BLaER1 (cell line): ENCODE measurements around the gene PEX12.

Experiments
- H3K27ac ChIP-seq: shearing (Covaris generic); formaldehyde crosslinking; 2 replicates; pipeline ENCODE4 v1.8.1; 2022
- H3K27me3 ChIP-seq: shearing (Covaris generic); formaldehyde crosslinking; 2 replicates; pipeline ENCODE4 v1.8.1; 2022
- H3K36me3 ChIP-seq: shearing (Covaris generic); formaldehyde crosslinking; 2 replicates; pipeline ENCODE4 v1.8.1; 2022
- H3K4me1 ChIP-seq: shearing (Covaris generic); formaldehyde crosslinking; 2 replicates; pipeline ENCODE4 v1.8.1; 2022
- H3K4me2 ChIP-seq: shearing (Covaris generic); formaldehyde crosslinking; 2 replicates; pipeline ENCODE4 v1.8.1; 2022
- H3K4me3 ChIP-seq: shearing (Covaris generic); formaldehyde crosslinking; 2 replicates; pipeline ENCODE4 v1.8.1; 2022
- H3K9ac ChIP-seq: shearing (Covaris generic); formaldehyde crosslinking; 2 replicates; pipeline ENCODE4 v1.8.1; 2022
- H3K9me3 ChIP-seq: shearing (Covaris generic); formaldehyde crosslinking; 2 replicates; pipeline ENCODE4 v1.8.1; 2022
- H4K20me1 ChIP-seq: shearing (Covaris generic); formaldehyde crosslinking; 2 replicates; pipeline ENCODE4 v1.8.1; 2022
- Cebpa-rat ChIP-seq: shearing (Covaris generic); IDR thresholded peaks from 2 replicates; pipeline ENCODE4 v1.8.1; 2022

The PEX12 gene

DNA sequence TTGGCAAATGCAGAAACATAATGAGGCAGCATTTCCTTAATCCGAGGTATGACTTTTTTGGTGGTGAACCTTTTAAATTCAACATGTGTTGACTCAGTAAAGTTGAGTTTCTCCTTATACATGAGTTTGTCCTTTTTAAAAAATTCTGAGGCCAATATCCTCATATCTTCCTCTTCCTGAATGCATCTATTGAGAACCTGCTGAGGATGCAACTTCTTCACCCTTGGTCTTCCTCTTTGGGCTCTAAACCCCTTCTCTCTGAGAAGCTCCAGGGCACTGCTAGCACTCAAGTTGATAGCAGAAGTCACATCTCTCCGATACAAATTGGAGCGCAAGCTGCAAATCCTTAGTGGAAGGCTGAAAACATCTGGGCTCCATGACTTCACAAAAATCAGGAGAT lies 21.0 kb downstream of the PEX12 start:
- H3K27me3 ChIP-seq = no peaks in the 10 kb centered on the region
- no peaks in the 10 kb centered on the region for H4K20me1 ChIP-seq
- H3K4me1 ChIP-seq = peaks cover 15% of the 10 kb centered on the region
- H3K9ac ChIP-seq = no peak overlapping the region
- no peak overlapping the region for H3K4me2 ChIP-seq
- no peak overlapping the region for H3K27ac ChIP-seq
- H3K36me3 ChIP-seq = no peaks in the 10 kb centered on the region
- no peak overlapping the region for H3K4me3 ChIP-seq
- TF ChIP-seq Cebpa-rat = no peak
- H3K9me3 ChIP-seq = no peaks in the 10 kb centered on the region

DNA sequence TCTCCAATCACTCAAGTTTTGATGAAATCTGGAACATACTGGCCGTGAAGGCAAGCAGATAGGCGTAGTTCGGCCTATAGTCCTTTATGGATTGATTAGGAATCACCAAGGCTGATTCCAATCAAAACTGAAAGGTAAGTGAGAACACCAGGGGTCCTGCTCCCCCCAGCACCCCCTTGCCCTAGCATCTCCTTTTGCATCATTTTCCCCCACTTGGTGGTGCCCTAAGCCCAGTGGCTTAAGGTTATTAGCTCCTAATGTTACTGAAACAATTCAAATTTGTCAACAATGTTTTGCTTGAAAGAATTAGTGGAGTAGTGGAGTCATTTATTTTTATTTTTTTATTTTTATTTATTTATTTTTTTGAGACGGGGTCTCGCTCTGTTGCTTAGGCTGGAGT lies 22.7 kb downstream of the PEX12 start:
- no peaks in the 10 kb centered on the region for H3K36me3 ChIP-seq
- H3K4me1 ChIP-seq = peaks cover 15% of the 10 kb centered on the region
- no peak overlapping the region for H3K9ac ChIP-seq
- no peak overlapping the region for H3K4me3 ChIP-seq
- H3K4me2 ChIP-seq = no peak overlapping the region
- H3K27me3 ChIP-seq = no peaks in the 10 kb centered on the region
- no peaks in the 10 kb centered on the region for H4K20me1 ChIP-seq
- H3K9me3 ChIP-seq = no peaks in the 10 kb centered on the region
- no peak for TF ChIP-seq Cebpa-rat
- H3K27ac ChIP-seq = no peak overlapping the region

DNA sequence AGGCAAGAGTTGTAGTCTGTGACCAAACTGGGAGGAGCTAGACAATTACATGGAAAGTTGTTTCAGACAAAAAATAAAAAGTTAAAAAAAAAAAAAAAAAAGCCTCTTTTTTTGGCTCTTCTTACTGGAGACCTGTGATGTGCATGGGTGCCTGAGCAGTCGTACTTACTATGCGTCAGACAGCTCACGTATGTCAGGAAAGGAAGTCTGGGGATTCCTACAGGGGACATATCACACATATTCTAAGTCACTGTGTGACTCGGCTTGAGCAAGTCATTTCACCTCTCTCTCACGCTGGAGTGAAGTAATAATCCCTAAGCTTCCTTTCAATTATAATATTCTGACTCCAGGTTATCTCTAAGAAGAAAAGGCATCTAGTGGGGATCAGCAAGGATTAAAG lies 23.7 kb downstream of the PEX12 start:
- Histone ChIP-seq H3K27ac (no peak overlapping the region), H4K20me1 (no peaks in the 10 kb centered on the region), H3K4me1 (peaks cover 9% of the 10 kb centered on the region), H3K9ac (no peak overlapping the region), H3K9me3 (no peaks in the 10 kb centered on the region), H3K4me2 (no peak overlapping the region), H3K4me3 (no peak overlapping the region), H3K36me3 (no peaks in the 10 kb centered on the region), H3K27me3 (no peaks in the 10 kb centered on the region)
- no peak for TF ChIP-seq Cebpa-rat

GRCh38 chr17:35553310-35553709 lies 25.1 kb downstream of the PEX12 start:
- H4K20me1 ChIP-seq = no peaks in the 10 kb centered on the region
- H3K4me3 ChIP-seq = no peak overlapping the region
- H3K4me2 ChIP-seq = no peak overlapping the region
- no peaks in the 10 kb centered on the region for H3K36me3 ChIP-seq
- TF ChIP-seq Cebpa-rat = no peak
- no peak overlapping the region for H3K9ac ChIP-seq
- H3K4me1 ChIP-seq = no peaks in the 10 kb centered on the region; the same call in 1 of the 2 replicates
- H3K27me3 ChIP-seq = no peaks in the 10 kb centered on the region
- H3K27ac ChIP-seq = no peak overlapping the region
- H3K9me3 ChIP-seq = no peaks in the 10 kb centered on the region

- Histone ChIP-seq H3K27ac (no peak overlapping the region), H3K9ac (no peak overlapping the region), H3K27me3 (no peaks in the 10 kb centered on the region), H4K20me1 (no peaks in the 10 kb centered on the region), H3K4me1 (peaks cover 8% of the 10 kb centered on the region), H3K4me2 (no peak overlapping the region), H3K4me3 (no peak overlapping the region), H3K9me3 (no peaks in the 10 kb centered on the region), H3K36me3 (no peaks in the 10 kb centered on the region)
- TF ChIP-seq Cebpa-rat = no peak
Observed at GRCh38 chr17:35548978-35549377, 29.4 kb downstream of the PEX12 start.

- no peaks in the 10 kb centered on the region for H3K27me3 ChIP-seq
- peaks cover 15% of the 10 kb centered on the region for H3K4me1 ChIP-seq
- H3K9me3 ChIP-seq = no peaks in the 10 kb centered on the region
- H3K9ac ChIP-seq = no peak overlapping the region
- no peaks in the 10 kb centered on the region for H3K36me3 ChIP-seq
- no peak overlapping the region for H3K4me3 ChIP-seq
- H3K4me2 ChIP-seq = no peak overlapping the region
- no peak for TF ChIP-seq Cebpa-rat
- no peaks in the 10 kb centered on the region for H4K20me1 ChIP-seq
- H3K27ac ChIP-seq = no peak overlapping the region
Observed at GRCh38 chr17:35548208-35548810, 30.1 kb downstream of the PEX12 start.

- H3K9ac ChIP-seq = no peak overlapping the region
- no peak for TF ChIP-seq Cebpa-rat
- H3K9me3 ChIP-seq = no peaks in the 10 kb centered on the region
- H3K27me3 ChIP-seq = no peaks in the 10 kb centered on the region
- no peaks in the 10 kb centered on the region for H3K36me3 ChIP-seq
- peaks cover 31% of the 10 kb centered on the region for H3K4me1 ChIP-seq
- no peaks in the 10 kb centered on the region for H4K20me1 ChIP-seq
- H3K27ac ChIP-seq = no peak overlapping the region
- no peak overlapping the region for H3K4me2 ChIP-seq
- H3K4me3 ChIP-seq = no peak overlapping the region
Observed at GRCh38 chr17:35546487-35546886, 31.9 kb downstream of the PEX12 start.

DNA sequence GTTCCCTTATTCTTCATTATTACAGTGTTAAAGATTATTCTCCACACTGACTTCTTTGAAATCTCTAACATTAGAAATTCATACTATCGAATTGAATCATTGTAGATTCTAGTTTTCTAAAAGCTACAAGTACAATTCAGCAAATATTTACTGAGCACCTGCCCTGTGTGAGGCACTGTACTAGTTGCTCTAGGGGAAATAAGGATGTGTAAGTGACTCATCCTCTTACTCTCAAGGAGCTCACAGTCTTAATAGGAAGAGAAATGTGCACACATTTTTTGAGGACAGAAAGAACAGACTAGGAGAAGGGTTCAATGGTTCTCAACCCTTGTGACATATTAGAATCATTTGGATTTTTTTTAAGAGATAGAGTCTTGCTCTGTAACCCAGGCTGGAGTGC lies 33.2 kb downstream of the PEX12 start:
- 0 out of 2 replicates have a peak overlapping the region, but pooled peaks have one; percentile 94 for H3K27ac ChIP-seq
- H3K9me3 ChIP-seq = no peaks in the 10 kb centered on the region
- no peak for TF ChIP-seq Cebpa-rat
- H3K4me1 ChIP-seq = peaks cover 39% of the 10 kb centered on the region
- no peak overlapping the region for H3K4me2 ChIP-seq
- no peaks in the 10 kb centered on the region for H4K20me1 ChIP-seq
- H3K4me3 ChIP-seq = no peak overlapping the region
- H3K36me3 ChIP-seq = no peaks in the 10 kb centered on the region
- no peaks in the 10 kb centered on the region for H3K27me3 ChIP-seq
- H3K9ac ChIP-seq = no peak overlapping the region

GRCh38 chr17:35543856-35544255 lies 34.5 kb downstream of the PEX12 start:
- Histone ChIP-seq H3K9ac (peak overlapping the region; percentile 81), H3K4me2 (peak overlapping the region; percentile 81), H3K4me3 (peak overlapping the region; percentile 25; the same call in 1 of the 2 replicates), H3K27ac (peak overlapping the region; percentile 94), H3K27me3 (no peaks in the 10 kb centered on the region), H3K9me3 (no peaks in the 10 kb centered on the region), H4K20me1 (no peaks in the 10 kb centered on the region), H3K4me1 (peaks cover 50% of the 10 kb centered on the region), H3K36me3 (no peaks in the 10 kb centered on the region)
- no peak for TF ChIP-seq Cebpa-rat

DNA sequence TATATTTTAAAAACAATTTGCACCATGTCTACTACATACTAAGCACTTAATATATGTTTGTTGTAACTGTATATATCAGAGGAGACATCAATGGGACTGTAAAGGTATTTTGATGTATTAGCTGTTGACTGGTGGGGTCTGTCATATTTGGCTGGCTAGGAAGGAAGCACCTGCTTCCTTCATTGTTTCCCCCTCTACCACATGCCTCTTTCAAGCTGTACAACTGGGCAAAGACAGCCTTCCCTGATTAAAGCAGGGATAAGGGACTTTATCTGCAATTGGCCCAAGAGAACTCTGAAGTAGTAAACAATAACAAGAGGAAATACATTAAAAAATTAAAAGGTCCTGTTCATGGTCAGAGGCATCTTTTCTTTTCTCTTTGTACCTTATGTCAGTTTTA lies 35.4 kb downstream of the PEX12 start:
- Histone ChIP-seq H4K20me1 (no peaks in the 10 kb centered on the region), H3K27me3 (no peaks in the 10 kb centered on the region), H3K4me2 (peak overlapping the region; percentile 81), H3K4me1 (peaks cover 59% of the 10 kb centered on the region), H3K36me3 (no peaks in the 10 kb centered on the region), H3K4me3 (peak overlapping the region; percentile 25), H3K9ac (peak overlapping the region; percentile 81), H3K9me3 (no peaks in the 10 kb centered on the region), H3K27ac (peak overlapping the region; percentile 94)
- no peak for TF ChIP-seq Cebpa-rat

DNA sequence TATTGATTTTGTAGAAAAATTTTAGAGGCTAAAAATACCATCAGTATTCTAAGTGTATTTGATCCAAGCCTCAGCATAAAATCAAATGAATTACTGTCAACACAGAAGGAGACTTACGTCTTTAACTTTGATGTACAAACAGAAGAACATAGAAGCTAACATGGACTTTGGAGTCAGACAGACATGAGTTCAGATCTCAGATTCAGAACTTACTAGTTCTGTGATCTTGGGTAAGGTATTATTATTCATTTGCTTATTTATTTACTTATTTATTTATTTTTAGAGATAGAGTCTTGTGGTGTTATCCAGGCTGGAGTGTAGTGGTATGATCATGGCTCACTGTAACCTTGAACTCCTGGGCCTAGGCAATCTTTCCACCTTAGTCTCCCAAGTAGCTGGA lies 36.9 kb downstream of the PEX12 start:
- no peak for TF ChIP-seq Cebpa-rat
- no peaks in the 10 kb centered on the region for H3K36me3 ChIP-seq
- H3K4me1 ChIP-seq = peaks cover 74% of the 10 kb centered on the region
- H3K4me2 ChIP-seq = peak overlapping the region; percentile 81
- peak overlapping the region; percentile 62 for H3K4me3 ChIP-seq
- H3K9ac ChIP-seq = peak overlapping the region; percentile 81
- H3K27me3 ChIP-seq = no peaks in the 10 kb centered on the region
- H3K9me3 ChIP-seq = no peaks in the 10 kb centered on the region
- H4K20me1 ChIP-seq = no peaks in the 10 kb centered on the region
- peak overlapping the region; percentile 94 for H3K27ac ChIP-seq
